Amygdala (tissue), 56 donors: Measurements from ENCODE around the gene SHROOM2.
"Not testable (repeated sequence)": the region's sequence is repeated elsewhere in the genome, so short reads cannot be mapped to it uniquely, and the experiment has no call there.

Experiments used
- DNase-seq, 56 donors: peaks; one replicate each; lab custom pipeline; 2025; lab: John Stamatoyannopoulos, UW

The SHROOM2 gene

GRCh38 chrX:9785944-9786797 lies at the start of gene SHROOM2:
Gene SHROOM2, plus strand, starts transcription at chrX:9786429. Its CDS starts 117 bp downstream, at chrX:9786546.
- peak in 3 of 56 donors; percentile 3 to 11 (median 8) for DNase-seq

- DNase-seq = no peak
Observed at GRCh38 chrX:9737363-9737762, 48.9 kb upstream of the SHROOM2 start.

DNA sequence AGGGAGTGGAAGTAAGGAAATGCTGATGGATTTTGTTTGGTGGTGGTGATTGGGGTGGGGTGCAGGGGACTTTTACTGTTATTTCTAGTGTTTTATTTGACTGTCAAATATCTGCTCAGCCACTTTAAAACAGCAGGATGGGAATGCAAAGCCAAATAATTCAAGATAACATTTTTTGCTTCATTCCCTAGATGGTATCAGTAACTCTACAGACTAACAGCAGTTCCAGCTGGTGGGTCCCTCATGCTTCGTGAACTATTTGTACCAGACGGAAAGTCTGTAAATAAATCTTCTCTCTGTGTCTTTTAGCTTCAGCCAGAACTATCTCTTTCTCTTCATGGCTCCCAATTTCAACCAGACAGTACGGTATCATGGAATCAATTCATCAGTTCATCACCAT lies 48.1 kb upstream of the SHROOM2 start:
- no peak for DNase-seq

- DNase-seq = no peak
Observed at GRCh38 chrX:9739130-9739529, 47.1 kb upstream of the SHROOM2 start.

GRCh38 chrX:9745417-9746115 lies 40.7 kb upstream of the SHROOM2 start:
- DNase-seq = no peak

DNA sequence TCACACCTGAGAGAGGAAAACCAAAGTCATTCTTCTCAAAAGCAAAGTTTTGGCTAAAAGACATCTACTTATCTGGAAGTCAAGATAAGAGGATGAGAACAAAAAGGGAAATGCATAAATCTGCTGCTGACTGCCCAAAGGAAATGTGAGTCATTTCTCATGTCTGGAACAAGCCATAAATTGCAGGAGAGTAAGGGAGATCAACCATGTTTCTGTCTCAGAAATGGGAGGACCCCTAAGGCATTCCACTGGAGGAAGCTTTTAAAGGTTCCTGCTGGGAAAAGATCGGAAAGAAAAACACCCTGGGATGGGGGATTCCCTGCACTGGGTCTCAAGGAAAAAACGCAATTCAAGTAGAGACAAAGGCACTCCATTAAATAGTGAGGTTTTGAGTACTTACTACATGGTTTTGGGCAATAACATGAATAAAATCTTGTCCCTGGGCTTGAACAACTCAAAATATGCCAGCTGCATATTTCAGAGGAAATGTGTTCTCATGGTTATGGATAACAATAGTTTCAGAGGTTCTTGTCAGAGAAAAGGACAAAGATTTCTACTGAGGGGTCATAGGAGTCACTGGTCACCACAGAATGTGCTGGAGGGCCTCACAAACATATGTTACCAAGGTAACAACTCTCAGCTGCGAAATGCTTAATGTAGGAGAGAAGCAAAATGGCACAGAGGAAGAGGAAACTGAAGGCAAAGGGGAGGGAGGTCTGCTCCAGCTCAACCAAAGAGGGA lies 39.9 kb upstream of the SHROOM2 start:
- no peak for DNase-seq

DNA sequence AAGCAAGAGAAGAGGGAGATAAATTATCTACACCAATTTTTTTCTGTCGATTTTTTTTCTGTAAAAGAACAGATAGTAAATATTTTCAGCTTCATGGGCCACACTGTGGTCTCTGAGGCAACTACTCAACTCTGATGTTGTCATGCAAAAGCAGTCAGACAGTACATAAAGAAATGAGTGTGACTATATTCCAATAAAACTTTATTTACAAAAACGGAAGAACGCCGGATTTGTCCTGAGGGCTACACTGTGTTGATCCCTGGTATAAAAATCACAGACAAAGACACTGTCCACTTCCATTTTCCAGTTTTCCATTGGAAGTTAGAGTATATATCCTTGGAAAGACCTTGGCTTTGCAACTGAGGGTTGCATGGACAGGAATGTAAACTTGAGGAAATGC lies 38.6 kb upstream of the SHROOM2 start:
- no peak for DNase-seq

DNA sequence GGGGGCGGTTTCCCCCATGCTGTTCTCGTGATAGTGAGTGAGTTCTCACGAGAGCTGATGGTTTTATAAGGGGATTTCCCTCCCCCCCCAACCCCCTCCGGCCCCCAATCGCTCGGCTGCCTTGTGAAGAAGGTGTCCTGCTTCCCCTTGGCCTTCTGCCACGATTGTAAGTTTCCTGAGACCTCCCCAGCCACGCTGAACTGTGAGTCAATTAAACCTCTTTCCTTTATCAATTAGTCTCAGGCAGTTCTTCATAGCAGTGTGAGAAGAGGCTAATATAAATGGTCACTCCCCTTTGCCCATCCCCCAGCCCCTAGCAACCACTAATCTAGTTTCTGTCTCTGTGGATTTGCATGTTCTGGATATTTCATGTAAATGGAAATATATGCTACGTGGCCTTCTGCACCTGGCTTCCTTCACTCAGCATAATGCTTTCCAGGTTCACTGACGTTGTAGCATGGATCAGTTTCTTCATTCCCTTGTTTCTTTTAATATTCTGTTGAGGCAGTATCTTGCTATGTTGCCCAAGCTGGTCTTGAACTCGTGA lies 37.0 kb upstream of the SHROOM2 start:
- DNase-seq = no peak

DNA sequence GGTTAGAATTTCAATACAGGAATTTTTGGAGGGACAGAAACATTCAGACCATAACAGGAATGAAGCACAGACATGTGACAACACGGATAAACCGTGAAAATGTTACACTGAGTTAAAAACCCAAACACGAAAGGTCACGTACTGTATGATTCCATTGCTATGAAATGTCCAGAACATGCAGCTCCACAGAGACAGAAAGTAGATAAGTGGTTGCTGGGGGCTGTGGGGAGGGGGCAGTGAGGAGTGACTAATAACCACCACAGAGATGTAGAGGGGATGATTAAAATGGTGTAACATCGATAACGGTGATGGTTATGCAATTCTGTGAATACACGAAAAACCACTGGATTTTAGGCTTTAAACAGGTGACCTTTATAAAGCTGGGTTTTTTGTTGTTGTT lies 28.9 kb upstream of the SHROOM2 start:
- no peak for DNase-seq

GRCh38 chrX:9758021-9758638 lies 28.1 kb upstream of the SHROOM2 start:
- DNase-seq = no peak

DNA sequence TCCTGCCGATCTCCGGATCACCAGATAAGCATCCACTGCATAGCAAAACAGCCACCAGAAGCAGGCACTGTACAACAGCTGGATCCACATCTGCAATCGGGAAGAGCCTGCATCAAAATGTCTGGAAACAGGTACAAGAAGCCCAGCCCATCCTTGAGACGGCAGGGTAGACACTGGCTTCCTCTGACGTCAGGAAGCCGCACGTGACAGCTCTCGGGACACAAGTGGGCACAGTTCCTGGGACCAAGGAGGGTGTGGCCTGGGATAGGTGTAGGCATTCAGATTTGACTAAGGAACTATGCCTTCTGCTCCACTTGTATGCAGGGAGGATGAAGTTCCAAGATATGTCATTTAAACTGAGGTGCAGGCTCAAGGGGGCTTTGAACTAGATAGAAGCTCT lies 26.9 kb upstream of the SHROOM2 start:
- no peak for DNase-seq

DNA sequence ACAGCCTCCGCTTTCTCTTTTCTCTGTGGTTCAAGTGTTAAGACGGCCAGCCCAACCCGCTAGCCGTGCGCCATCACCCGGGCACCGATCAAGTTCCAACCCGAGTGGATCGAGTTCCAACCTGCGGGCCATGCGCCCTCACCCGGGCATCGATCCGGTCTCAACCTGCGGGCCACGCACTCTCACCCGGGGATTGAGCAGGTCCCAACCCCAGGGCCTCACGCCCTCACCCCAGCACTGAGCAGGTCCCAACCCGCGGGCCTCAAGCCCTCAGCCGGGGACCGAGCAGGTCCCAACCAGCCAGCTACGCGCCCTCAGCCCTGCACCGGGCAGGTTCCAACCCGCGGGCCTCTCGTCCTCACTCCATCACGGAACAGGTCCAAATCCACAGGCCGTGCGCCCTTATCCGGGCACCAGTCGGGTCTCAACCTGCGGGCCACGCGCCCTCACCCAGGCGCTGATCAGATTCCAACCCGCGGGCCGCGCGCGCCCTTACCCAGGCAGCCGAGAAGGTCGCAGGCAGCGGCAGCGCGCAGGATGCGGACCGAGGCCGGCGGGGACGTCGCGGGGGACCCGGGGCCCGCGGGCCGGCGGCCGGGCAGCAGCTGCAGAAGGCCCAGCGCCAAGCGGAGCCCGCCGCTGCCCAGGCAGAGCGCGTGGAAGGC lies 21.0 kb upstream of the SHROOM2 start:
- DNase-seq = peak in 2 of 56 donors; percentile 1 to 11

DNA sequence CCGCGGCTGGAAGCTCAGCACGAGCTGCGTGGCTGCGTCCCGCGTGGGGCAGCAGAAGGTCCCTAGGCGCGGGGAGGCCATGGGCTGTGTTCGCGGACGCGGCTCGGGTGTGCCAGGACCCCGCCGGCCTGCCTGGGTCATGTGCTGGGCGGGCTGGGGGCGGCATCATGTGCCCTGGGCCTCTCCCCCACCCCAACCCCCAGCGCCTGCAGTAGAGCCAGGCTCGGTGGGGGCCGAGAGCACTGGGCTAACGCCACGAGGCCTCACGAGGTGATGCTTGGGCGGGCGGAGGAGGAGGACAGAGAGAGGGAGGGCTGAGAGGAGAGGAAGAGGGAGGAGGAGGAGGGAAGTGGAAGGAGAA lies 20.5 kb upstream of the SHROOM2 start, which contains the start of gene GPR143:
GPR143 (minus strand) TSS at position 111 of the 361 bp plus-strand sequence; CDS start at position 81, 30 bp downstream.
- peak in 7 of 56 donors; percentile 0 to 33 (median 12) for DNase-seq

GRCh38 chrX:9767375-9767774 lies 18.9 kb upstream of the SHROOM2 start:
- no peak for DNase-seq

DNA sequence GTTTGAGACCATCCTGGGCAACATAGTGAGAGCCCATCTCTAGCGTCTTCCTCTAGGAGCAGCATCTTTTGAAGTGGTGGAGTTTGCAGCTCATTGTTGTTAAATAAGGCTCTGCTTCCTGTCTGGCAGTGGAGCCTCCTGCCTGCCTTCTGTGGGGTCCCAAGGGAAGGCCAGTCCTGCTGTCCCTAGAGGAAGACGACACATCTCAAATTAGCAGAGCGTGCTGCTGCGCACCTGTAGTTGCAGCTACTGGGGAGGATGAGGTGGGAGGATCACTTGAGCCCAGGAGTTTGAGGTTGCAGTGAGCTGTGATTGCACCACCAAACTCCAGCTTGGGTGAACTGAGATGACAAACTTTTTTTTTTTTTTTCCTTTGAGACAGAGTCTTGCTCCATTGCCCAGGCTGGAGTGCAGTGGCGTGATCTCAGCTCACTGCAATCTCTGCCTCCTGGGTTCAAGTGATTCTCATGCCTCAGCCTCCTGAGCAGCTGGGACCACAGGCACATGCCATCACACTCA lies 17.8 kb upstream of the SHROOM2 start:
- DNase-seq = not testable (repeated sequence)

DNA sequence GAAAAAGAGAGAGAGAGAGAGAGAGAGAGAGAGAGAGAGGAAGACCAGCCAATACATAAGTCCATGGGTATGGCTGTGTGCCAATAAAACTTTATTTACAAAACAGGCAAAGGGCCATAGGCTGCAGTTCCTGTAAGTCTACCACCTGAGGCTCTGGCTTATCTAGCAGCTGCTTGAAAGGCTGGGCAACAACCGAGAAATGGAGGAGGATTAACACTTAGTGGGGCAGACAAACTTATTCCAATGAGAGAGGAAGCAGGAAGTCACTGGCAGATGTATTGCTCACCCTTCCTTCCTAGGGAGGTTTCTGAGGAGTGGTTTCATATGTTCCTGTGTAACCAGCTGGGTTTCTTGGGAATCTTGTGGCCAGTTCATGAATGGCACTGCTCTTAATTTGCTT lies 15.9 kb upstream of the SHROOM2 start:
- no peak for DNase-seq

GRCh38 chrX:9772943-9773342 lies 13.3 kb upstream of the SHROOM2 start:
- no peak for DNase-seq

DNA sequence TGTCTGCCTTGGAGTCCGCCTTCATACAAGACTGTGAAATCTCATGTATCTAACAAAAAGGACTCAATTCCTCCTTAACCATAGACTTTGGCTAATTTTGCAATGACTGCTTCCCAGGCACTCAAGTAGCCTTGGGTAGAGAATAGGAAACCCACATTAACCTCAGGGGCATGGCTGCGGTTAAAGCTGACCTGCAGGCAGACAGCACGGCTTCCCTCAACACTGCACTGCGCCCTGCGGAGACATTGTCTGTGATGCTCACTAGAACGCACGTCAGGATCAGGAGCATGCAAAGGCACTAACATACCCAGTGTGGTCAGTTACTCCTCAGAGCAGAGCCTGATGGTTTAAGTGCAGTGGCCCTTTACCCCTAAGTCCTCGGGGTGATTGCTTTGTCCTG lies 10.3 kb upstream of the SHROOM2 start:
- DNase-seq = no peak

- no peak for DNase-seq
Observed at GRCh38 chrX:9781941-9782340, 4.3 kb upstream of the SHROOM2 start.

GRCh38 chrX:9784332-9784731 lies 1.9 kb upstream of the SHROOM2 start:
- no peak for DNase-seq
